GM12878 (cell line): ENCODE results near the gene NUBP1. TPM values are rescaled to one million over a fixed set of nuclear protein-coding genes. Genes with fewer than 3 reads are reported as not detected.

Experiments used
- CHD1 ChIP-seq: IDR thresholded peaks from 2 replicates; pipeline ENCODE4 v1.6.1; 2012; ENCODE audit warnings: low read depth, low read length, improper control_type of control experiment
- E2F8 ChIP-seq: fragments of 450-650 bp; IDR thresholded peaks from 2 replicates; pipeline ENCODE4 v1.6.1; 2018; ENCODE audit warnings: mild to moderate bottlenecking, low read depth, moderate library complexity; ENCODE audit not compliant: partially characterized antibody
- FOXM1 ChIP-seq: IDR thresholded peaks from 2 replicates; pipeline ENCODE4 v1.6.1; 2012; ENCODE audit warnings: low read depth, mild to moderate bottlenecking, inconsistent platforms, low read length, moderate library complexity
- IKZF1 ChIP-seq: fragments of 450-650 bp; conservative IDR thresholded peaks from 2 replicates; pipeline ENCODE4 v1.6.1; 2017; ENCODE audit warnings: antibody characterized with exemption, mild to moderate bottlenecking
- JUNB ChIP-seq: IDR thresholded peaks from 2 replicates; pipeline ENCODE4 v1.6.1; 2016; ENCODE audit warnings: antibody characterized with exemption, mild to moderate bottlenecking
- JUND ChIP-seq: IDR thresholded peaks from 2 replicates; pipeline ENCODE4 v1.6.1; 2012; ENCODE audit warnings: low read depth, mild to moderate bottlenecking, low read length, improper control_type of control experiment, moderate library complexity
- MEF2A ChIP-seq: IDR thresholded peaks from 2 replicates; pipeline ENCODE4 v1.6.1; 2011; ENCODE audit warnings: low read depth, mild to moderate bottlenecking, low read length, moderate library complexity; ENCODE audit not compliant: insufficient read depth
- NBN ChIP-seq: fragments of 450-650 bp; IDR thresholded peaks from 2 replicates; pipeline ENCODE4 v1.6.1; 2016
- NFXL1 ChIP-seq: fragments of 450-650 bp; IDR thresholded peaks from 2 replicates; pipeline ENCODE4 v1.6.1; 2017; ENCODE audit warnings: antibody characterized with exemption, mild to moderate bottlenecking, borderline replicate concordance
- NKRF ChIP-seq: fragments of 450-650 bp; conservative IDR thresholded peaks from 2 replicates; pipeline ENCODE4 v1.6.1; 2017; ENCODE audit warnings: mild to moderate bottlenecking, moderate library complexity
- NR2C2 ChIP-seq: IDR thresholded peaks from 2 replicates; pipeline ENCODE4 v1.6.1; 2011; ENCODE audit warnings: borderline replicate concordance, low read depth; ENCODE audit not compliant: control insufficient read depth, insufficient read length
- NRF1 ChIP-seq: conservative IDR thresholded peaks from 2 replicates; pipeline ENCODE4 v1.6.1; 2011; ENCODE audit warnings: mild to moderate bottlenecking, low read depth, low read length, improper control_type of control experiment
- POLR2AphosphoS5 ChIP-seq: IDR thresholded peaks from 2 replicates; pipeline ENCODE4 v1.6.1; 2011; ENCODE audit warnings: mild to moderate bottlenecking, low read length, inconsistent platforms
- RAD21 ChIP-seq: IDR thresholded peaks from 2 replicates; pipeline ENCODE4 v1.6.1; 2011; ENCODE audit warnings: mild to moderate bottlenecking, low read depth, low read length, moderate library complexity; ENCODE audit not compliant: insufficient read depth
- SIN3A ChIP-seq: IDR thresholded peaks from 2 replicates; pipeline ENCODE4 v1.6.1; 2012; ENCODE audit warnings: low read depth, low read length, improper control_type of control experiment
- SMARCA5 ChIP-seq: fragments of 450-650 bp; IDR thresholded peaks from 2 replicates; pipeline ENCODE4 v1.6.1; 2017; ENCODE audit warnings: mild to moderate bottlenecking
- TARDBP ChIP-seq: IDR thresholded peaks from 2 replicates; pipeline ENCODE4 v1.6.1; 2016; ENCODE audit warnings: borderline replicate concordance
- TCF12 ChIP-seq: IDR thresholded peaks from 2 replicates; pipeline ENCODE4 v1.6.1; 2011; ENCODE audit warnings: low read depth, mild to moderate bottlenecking, low read length
- ZNF274 ChIP-seq: IDR thresholded peaks from one replicate; pipeline ENCODE4 v1.8.0; 2011; ENCODE audit not compliant: insufficient read length, insufficient read depth
- ZNF384 ChIP-seq: IDR thresholded peaks from 2 replicates; pipeline ENCODE4 v1.6.1; 2012; ENCODE audit warnings: low read depth, mild to moderate bottlenecking, low read length, improper control_type of control experiment, borderline replicate concordance
- polyA plus RNA-seq, 11 experiments: library from polyadenylated mRNA; depleted of rRNA in 4 of 11; unstranded in 6 of 11; stranded (reverse) in 5 of 11; fragments of >200 nt; fragmentation: Nextera tagmentation in 4 of 11; fragmentation: Illumina TruSeq in 1 of 11; extraction: Ambion mirVana in 4 of 11; extraction: Trizol in 1 of 11; gene quantifications; 1 replicate in 1 of 11; 2 replicates in 10 of 11; pipeline versions ENCODE4 v1.2.1 to v1.2.3, GENCODE V29; 2011 to 2016; ENCODE audit warnings: inconsistent platforms in 2 of 11, missing spikeins in 2 of 11, low read depth in 1 of 11
- total RNA-seq, 4 experiments: library from RNA; depleted of rRNA in 3 of 4; stranded (reverse); fragments of >200 nt in 3 of 4; fragmentation: Illumina TruSeq in 1 of 4; extraction: Trizol in 1 of 4; gene quantifications; 2 replicates each; pipeline versions ENCODE4 v1.2.1 to v1.2.3, GENCODE V29; 2013 to 2021
- TF ChIP-seq, protein P1 (sequence below): fragments of 450-650 bp; IDR thresholded peaks from 2 replicates; pipeline ENCODE4 v1.6.1; 2018; ENCODE audit warnings: borderline replicate concordance, mild to moderate bottlenecking; ENCODE audit not compliant: partially characterized antibody

The NUBP1 gene
- total and polyA plus RNA-seq, 10 of the 15 experiments (the other 5 are each of a cell fraction or from before 2014, with no cell fraction given): 31.0 to 74.9 (median 58.3) TPM

DNA sequence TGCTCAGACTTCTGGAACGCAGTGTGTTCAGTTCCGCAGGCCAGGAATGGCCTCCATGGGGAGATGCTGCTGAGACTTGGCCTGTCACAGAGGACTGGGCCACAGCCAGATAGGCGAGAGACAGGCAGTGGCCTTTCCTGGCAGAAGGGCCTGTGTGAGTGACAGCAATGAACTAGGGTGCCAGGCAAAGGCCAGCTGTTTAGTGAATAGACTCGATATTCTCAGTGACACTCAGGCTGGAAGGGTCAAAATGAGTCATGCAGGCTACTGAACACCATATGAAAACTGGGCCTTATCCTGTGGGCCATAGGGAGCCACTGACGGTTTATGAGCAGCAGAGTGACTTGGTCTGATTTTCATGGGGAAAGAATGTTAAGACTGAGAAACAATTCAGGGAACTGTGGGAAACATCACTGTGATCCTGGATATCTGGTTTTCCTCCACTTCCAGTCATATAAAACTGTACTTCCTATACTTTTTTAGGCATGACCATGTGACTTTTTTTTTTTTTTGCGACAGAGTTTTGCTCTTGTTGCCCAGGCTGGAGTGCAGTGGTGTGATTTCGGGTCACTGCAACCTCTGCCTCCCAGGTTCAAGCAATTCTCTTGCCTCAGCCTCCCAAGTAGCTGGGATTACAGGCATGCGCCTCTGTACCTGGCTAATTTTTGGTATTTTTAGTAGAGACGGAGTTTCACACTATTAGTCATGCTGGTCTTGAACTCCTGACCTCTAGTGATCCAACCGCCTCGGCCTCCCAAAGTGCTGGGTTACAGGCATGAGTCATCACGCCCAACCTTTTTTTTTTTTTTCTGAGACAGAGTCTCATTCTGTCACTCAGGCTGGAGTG is 5.2 kb upstream of the NUBP1 start (continued):
- TF ChIP-seq IKZF1: peak; percentile 81
- peak; percentile 86 for TF ChIP-seq TCF12
- TF ChIP-seq NR2C2: no peak
- peak; percentile 19 for TF ChIP-seq FOXM1
- TF ChIP-seq, protein P1, sequence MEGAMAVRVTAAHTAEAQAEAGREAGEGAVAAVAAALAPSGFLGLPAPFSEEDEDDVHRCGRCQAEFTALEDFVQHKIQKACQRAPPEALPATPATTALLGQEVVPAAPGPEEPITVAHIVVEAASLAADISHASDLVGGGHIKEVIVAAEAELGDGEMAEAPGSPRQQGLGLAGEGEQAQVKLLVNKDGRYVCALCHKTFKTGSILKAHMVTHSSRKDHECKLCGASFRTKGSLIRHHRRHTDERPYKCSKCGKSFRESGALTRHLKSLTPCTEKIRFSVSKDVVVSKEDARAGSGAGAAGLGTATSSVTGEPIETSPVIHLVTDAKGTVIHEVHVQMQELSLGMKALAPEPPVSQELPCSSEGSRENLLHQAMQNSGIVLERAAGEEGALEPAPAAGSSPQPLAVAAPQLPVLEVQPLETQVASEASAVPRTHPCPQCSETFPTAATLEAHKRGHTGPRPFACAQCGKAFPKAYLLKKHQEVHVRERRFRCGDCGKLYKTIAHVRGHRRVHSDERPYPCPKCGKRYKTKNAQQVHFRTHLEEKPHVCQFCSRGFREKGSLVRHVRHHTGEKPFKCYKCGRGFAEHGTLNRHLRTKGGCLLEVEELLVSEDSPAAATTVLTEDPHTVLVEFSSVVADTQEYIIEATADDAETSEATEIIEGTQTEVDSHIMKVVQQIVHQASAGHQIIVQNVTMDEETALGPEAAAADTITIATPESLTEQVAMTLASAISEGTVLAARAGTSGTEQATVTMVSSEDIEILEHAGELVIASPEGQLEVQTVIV: no peak
- TF ChIP-seq RAD21: 0 out of 2 replicates have a peak, but pooled peaks have one; percentile 5
- TF ChIP-seq E2F8: no peak
- TF ChIP-seq NBN: peak; percentile 38; the same call in 1 of the 2 replicates
- no peak for TF ChIP-seq TARDBP
- peak; percentile 83 for TF ChIP-seq JUNB
- no peak for TF ChIP-seq CHD1
- TF ChIP-seq POLR2AphosphoS5: no peak
- no peak; the same call in none of the 2 replicates for TF ChIP-seq SMARCA5
- TF ChIP-seq ZNF274: no peak
- peak; percentile 82 for TF ChIP-seq MEF2A
- no peak for TF ChIP-seq NFXL1
- no peak for TF ChIP-seq NRF1
- no peak for TF ChIP-seq SIN3A
- peak; percentile 65; the same call in 1 of the 2 replicates for TF ChIP-seq JUND
- TF ChIP-seq NKRF: 0 out of 2 replicates have a peak, but pooled peaks have one; percentile 15
- TF ChIP-seq ZNF384: peak; percentile 55
